ENCODE results near the gene P2RX6.

P2RX6 gene

DNA sequence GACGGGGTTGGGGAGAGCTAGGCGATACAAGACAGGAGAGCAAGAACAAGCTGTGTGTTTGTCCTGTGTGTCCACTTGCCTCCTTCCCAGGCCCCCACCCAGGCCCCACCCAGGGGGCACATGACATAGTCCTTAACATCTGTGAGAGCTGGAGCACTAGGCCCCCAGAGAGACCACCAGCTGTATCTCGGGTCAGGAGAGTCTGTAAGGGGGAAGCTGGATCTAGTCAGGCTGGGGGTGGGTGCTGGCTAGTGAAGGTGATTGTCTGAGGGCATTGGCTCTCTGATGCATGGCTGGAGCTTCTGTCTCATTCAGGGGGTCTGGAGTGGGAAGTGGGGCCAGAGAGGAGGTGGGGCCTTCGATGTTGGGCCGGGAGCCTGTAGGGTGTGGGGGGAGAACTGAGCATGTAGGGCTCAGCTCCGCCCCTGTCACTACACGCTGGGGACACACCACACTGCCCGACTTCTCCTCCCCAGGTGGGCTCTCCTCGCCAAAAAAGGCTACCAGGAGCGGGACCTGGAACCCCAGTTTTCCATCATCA is 571 bp downstream of the P2RX6 start:
- no peak for DNase-seq

DNA sequence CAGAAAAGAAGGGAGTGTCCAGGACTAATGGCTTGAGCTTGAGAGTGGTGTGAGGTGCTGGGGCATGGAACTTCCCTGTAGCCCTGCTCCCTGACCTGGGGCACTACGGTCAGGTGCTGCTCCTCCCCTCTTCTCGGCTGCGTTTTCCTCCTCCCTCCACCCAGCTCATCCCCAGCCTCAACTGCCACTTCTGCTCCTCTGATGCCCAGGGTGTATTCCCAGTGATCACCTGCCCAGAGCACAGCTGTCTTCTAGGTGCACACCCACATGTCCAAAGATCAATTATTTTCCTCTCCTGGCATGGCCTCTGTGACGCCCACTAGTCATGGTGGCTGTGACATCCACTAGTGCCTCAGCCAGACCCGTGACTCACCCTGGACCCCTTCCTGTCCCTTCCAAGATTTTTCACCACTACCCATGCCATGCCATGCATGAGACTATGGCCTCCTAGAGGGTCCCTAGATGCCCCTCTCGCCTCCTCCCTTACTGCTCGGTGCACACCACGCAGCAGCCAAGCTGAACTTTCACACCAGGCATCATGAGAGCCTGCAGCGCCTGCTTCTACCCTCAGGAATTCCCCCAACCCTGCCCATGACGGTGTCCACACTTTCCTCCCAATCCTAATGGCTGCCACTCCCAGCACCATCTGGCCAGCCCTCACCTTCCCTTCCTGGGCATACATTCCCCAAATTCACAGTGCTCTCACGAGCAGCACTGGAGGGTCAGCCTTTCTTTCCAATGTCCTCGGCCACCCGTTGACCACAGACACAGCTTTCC is 1.9 kb downstream of the P2RX6 start:
- DNase-seq, result no peak

DNA sequence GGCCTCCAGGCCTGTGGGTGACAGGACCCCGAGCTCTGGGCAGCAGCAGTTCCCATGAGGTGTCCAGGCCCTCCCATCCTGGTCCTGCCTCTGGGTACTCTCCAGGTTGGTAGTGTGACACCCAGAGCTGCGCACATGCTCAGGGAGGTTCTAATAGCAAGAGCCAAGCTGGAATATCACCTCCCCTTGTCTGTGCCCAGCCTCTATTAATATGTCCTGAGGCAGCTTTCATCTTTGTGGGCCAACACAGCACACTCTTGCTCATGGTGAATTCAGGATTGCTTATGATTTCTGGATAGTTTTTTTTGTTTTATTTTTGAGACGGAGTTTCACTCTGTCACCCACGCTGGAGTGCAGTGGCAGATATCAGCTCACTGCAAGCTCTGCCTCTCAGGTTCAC is 3.3 kb downstream of the P2RX6 start:
- DNase-seq, result no peak

DNA sequence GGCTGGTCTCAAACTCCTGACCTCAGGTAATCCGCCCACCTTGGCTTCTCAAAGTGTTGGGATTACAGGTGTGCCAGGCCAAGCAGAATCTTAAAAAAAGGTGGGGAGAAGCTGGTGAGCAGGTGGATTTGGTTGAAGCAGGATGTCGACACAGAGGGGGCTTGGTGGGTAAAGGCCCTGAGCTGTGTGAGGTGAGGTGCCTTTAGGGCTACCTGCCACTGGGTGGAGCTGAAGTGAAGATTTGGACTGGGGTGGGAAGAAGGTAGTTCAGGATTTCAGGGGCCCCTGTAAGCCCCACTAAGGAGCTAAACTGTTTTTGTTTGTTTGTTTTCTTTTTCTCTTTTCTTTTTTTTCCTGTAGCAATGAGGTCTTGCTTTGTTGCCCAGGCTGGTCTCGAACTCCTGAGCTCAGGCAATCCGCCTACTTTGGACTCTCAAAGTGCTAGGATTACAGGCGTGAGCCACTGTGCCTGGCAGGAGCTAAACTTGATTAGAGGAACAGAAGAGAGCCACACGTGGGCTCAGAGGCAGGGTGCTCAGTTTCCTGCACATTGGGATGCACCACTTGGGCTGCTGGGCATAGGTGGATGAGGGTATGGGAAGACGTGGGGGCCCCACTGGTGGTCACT is 6.0 kb downstream of the P2RX6 start:
- DNase-seq, result no peak

DNA sequence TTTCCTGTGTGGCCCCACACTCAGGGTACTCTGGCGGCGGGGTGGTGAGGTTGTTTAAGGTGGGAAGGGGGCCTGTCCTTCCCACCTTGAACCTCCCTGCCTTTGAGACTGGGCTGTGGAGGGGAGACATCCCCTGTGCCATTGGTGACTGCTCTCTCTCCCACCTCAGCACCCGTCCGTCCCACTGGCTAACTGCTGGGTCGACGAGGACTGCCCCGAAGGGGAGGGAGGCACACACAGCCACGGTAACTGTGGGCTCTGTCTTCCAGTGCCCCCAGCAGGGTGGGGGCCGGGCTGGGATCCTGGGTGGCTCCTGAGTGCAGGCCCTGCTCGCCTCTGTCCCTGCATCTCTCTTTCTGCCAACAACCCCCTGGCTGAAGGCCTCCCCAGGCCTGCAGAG is 7.5 kb downstream of the P2RX6 start:
- no peak for DNase-seq

DNA sequence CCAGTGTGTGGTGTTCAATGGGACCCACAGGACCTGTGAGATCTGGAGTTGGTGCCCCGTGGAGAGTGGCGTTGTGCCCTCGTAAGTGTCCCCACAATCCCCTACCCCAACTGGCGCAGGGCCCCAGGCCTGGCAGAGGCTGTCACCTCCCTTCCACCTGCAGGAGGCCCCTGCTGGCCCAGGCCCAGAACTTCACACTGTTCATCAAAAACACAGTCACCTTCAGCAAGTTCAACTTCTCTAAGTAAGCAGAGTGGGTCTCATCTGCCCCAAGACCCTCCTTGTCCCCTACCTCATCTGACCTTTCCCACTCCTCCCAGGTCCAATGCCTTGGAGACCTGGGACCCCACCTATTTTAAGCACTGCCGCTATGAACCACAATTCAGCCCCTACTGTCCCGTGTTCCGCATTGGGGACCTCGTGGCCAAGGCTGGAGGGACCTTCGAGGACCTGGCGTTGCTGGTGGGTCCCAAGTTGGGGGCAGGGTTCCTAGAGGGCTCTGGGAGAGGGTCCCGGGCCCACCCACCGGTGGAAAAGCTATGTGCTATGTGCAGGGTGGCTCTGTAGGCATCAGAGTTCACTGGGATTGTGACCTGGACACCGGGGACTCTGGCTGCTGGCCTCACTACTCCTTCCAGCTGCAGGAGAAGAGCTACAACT is 8.1 kb downstream of the P2RX6 start:
- DNase-seq, result no peak

DNA sequence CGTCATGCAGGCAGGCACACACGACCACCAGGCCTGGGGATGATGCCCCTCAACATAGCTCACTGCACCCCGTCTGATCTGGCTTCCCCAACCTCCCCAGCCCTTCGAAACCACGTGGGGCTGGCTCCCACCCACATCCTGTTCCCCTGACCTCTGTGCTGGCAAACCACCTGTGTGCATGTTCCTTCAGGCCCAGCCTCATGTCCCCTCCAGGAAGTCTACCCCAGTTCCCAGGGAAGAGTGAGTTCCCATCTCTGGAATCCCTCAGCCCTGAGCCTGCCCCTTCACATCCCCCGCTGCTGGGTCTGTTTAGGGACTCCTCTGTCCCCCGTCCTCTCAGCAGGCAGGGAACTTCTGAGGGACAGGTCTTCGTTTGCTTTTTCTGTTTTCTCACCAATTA is 10.3 kb downstream of the P2RX6 start:
- no peak for DNase-seq

DNA sequence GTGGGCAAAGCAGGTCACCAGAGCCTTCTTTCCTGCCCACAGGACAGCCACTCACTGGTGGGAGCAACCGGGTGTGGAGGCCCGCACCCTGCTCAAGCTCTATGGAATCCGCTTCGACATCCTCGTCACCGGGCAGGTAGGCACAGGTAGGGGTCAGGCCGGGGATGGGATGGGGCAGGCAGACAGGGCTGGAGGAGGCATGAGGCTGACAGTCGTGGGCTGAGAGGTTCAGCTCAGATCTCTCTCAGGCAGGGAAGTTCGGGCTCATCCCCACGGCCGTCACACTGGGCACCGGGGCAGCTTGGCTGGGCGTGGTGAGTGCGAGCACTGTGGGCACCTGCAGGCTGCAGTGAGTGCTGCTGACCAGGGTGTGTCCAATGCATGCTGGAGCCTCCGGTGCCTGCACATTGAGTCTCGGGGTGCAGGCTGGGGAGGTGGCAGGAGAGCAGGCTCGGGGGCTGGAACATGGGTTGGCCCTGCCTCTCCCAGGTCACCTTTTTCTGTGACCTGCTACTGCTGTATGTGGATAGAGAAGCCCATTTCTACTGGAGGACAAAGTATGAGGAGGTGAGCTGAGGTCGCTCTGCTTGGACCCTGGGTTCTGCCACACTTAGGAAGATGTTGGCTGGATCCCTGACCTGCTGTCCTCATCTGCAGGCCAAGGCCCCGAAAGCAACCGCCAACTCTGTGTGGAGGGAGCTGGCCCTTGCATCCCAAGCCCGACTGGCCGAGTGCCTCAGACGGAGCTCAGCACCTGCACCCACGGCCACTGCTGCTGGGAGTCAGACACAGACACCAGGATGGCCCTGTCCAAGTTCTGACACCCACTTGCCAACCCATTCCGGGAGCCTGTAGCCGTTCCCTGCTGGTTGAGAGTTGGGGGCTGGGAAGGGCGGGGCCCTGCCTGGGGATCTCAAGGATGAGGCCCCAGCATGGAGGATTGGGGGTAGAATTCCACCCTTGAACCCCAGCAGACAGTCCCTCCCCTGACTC is 11.1 kb downstream of the P2RX6 start:
- no peak for DNase-seq

DNA sequence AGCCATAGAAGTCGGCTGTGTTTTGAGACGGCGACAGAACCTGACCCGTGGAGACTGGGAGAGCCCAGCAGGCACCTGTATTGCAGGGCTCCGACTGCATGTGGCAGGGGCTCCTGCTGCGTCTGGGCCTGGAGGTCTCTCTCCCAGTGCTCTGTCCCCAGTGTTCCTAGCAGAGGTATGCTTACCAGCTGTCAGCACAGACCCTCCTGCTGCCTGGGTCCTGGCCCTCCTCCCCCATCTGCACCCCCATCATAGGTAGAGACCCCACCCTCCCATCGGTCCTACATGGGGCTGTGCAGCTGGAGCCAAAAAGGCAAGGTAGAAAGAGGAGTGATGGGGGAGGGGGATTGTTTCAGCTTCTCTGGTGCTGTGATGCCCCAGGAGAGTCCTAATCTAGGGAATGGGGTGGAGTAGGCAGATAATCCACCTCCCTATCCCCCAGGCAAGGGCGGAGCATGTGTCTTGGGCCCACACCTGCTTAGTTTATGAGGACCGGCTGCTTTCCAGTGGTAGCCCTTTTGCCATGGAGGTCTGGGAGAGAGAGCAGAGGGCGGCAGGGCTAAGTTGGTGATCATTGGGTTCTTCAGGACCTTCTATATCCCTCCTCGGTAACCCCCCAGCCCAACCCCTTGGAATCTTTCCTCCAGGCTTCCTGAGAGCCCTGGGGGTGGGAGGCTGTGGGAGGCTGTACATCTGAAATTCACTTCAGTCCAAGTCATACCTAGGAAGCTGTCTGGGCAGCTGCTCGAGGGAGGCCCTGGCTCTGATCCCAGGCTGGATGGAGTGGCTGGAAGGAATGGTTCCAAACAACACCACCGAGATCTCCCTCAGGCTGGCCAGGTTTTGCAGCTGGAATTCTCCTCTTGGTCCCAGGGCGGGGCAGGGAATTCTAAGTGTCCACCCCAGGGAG is 12.1 kb downstream of the P2RX6 start:
- DNase-seq, result no peak

DNA sequence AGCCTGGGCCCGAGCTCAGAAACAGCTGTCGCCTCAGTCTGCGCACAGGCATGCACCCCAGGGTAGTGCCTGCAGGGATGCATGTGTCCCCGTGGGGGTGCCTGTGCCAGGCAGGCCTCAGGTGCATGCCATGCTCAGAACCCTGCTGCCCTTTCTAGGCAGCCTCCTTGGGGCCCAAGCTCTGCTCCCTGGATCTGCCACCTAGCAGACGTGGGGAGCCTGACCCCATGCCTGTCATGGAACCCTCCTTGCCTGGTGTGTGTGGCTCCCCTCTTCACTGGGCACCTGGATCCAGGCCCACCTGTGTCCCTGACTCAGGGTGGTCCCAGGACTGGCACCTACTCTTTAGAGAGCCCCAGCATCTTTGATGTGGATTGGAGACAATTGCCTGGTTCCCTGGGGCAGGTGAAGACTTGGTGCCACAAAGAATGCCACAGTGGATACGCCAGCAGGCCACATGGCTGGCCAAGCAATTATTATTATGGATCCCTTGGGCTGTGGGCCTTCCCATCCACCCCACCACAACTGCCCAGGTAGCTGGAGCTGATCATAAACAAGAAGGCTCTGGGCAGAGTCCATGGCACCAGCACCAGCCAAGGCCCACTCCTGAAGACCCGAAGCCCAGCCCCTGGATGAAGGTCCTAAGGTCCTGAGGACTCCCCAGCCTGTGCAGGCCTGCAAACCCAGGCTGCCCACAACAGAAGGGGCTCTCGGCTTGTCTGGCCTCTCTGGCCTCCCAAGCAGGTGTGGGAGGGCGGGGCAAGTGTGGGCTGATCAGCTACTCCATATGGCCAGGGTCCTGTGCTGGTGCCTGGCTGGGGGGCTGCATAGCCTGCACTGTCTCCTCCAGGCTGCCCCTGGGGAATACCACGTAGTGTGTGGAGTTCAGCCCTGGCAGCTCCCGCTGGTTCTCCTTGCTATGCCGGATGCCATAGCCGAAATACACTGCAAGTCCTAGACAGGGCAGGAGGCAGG is 13.6 kb downstream of the P2RX6 start:
- DNase-seq, result no peak

DNA sequence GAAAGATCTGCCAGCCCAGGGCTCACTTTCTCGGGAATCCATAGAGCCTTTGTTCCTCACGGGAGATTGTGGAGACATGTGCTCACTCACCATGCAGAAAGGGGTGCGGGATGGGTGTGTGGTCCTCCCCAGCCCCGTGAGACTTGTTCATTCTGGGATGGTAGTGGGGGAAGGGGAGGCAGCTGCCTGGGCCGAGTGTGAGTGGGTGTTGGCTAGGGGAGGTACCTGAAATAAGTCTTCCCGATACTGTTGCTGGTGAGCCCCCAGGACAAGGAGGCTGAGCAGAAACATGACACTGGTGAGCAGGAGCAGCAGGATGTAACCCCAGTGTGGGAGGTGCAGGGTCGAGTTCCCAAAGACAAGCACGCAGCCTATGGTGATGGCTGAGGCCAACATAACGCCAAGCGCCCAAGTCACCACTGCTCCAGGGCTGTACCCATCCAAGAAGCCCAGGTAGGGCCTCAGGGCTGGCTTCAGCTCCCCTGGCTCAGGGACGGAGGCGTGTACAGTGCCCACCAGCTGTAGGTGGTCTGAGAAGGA is 14.6 kb downstream of the P2RX6 start:
- no peak for DNase-seq

DNA sequence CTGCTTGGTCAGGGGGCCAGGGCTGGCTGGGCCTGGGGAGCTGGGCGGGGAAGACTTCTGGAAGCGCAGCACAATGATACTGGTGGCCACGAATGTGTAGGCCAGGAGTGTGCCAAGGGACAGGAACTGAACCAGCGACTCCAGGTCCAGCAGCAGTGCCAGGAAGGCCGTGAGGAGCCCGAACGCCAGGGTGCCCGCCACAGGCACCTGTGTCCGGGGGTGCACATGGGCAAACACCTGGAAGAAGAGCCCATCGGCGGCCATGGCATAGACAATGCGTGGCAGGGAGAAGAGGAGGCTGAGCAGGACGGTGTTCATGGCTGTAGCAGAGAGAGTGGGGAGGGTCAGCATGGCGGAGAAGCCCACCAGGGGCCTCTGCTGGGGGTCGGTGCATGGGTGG is 15.1 kb downstream of the P2RX6 start:
- no peak for DNase-seq

DNA sequence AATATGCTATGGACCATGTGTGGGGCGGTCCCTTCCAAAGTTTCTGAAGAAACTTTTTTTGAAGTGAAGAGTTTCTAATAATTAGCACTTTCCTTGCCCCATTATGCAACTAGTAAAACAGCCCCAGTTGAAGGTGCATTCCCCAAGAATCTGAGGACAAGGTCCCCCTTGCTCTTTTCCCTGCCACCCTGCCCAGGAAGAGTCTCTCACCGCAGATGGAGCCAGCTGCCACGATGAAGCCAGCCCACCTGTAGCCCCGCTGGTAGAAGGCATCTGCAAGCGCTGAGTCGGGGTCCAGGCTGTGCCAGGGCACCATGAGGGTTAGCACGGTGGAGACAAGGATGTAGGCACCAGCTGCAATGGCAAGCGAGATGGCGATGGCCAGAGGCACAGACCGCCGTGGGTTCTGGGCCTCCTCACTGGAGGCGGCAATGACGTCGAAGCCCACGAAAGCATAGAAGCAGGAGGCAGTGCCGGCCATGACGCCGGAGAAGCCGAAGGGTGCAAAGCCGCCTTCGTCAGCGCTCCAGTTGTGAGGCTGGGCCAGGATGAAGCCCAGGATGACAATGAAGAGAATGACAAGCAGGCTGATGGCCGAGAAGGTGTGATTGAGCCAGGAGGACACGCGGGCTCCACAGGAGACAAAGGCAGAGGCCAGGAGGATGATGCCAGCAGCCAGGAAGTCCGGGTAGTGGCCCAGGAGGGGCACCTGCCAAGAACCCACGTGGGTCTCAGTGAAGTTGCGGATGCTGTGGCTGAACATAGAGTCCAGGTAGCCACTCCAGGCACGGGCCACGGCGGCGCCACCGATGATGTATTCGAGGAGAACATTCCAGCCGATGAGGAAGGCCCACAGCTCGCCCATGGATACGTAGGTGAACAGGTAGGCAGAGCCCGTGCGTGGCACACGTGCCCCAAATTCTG is 15.9 kb downstream of the P2RX6 start:
- DNase-seq, result no peak

DNA sequence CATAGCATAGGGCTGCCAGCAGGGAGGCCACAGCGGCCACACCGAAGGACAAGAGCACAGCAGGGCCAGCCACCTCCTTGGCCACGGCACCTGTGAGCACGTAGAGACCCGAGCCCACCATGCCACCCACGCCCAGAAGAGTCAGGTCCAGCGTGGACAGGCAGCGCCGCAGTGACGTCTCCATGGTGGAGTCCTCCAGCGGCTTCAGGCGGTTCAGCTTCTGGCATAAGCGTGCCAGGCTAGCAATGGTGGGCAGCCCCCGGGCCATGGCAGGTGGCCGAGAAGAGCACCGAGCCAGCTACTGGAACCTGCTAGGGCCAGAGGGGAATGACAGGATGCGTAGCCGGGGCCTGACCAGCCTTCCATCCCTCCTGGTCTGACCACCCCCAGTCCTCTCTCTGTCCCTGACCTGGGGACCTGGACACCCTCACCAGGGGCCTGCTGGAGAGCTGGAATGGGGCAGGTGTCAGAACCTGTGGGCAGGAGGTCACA is 16.6 kb downstream of the P2RX6 start:
- DNase-seq, result no peak

DNA sequence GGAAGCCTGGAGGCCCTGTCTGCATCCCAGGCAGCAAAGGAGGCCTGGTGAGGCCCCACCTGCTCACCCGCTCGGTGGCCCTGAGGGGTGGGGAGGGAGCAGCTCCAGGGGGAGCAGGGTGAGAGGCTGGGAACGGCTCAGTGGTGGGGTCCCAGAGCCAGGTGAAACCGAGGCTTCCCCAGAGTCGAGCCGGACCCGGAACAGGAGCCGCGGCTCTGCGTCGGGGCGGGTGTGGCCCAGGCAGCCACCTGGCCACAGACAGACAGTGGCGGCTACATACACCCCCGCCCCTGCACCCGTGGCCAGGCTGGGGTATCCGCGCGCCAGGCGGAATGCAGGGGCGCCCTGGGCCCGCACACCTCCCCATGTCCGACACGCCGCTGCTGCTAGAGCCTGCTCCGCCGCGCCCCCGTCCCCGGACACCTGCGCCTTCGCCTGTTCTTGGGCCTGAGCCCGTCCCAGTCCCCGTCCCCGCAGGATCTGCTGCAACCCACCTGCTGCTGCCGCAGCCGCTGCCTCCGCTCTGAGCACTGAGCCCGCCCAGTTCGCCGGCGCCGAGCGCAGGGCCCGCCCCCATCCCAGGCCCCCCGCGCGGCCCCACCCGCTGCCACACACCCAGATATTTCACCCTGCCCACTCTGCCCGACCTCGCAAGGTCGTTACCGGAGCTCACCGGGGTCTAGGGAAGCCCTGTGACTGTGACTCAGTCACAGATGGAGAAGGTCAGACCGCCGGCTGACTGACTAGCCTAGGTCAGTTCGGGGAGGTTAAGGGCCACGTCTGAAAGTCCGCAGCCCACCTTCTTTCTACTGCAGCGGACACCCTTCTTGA is 17.3 kb downstream of the P2RX6 start, which contains the start of gene SLC7A4:
Gene SLC7A4 (minus strand): TSS at position 525 of the 831 bp plus-strand sequence. CDS start 749 bp downstream, outside the sequence.
- no peak for DNase-seq

DNA sequence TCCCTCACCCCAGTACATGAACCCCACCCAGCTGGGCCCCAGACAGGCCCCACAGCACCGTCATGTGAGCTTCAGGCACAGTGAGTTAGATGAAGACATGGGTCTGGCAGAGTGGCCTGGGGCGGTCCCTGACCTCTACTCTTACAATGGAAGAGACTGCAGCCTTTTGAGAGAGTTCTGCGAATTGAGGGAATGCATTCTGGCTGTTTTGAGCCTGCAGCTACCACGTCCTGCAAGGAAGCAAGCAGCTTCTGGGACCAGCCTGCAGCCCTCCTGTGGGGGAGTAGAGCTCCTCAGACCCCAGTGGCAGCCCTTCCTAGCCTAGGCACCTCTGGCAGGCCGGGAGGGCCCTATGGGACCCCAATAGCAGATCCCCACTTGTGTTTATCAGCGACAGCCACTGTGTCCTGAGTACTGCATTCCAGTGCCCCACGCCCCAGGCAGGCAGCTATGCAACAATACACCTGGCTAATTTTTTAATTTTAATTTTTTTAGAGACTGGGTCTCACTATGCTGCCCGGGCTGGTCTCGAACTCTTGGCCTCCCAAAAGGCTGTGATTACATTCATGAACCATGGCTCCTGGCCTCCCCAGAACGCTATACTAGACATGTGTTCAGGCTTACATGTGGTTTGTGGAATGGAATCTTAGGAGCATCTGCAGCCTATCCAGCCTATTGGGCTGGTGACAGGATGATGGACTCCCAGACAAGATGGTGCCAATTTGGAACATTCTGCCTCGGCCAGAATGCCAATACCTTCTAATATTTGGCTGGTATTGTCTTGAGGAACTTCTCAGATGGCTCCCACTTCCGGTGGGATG is 18.1 kb downstream of the P2RX6 start:
- DNase-seq, result no peak

DNA sequence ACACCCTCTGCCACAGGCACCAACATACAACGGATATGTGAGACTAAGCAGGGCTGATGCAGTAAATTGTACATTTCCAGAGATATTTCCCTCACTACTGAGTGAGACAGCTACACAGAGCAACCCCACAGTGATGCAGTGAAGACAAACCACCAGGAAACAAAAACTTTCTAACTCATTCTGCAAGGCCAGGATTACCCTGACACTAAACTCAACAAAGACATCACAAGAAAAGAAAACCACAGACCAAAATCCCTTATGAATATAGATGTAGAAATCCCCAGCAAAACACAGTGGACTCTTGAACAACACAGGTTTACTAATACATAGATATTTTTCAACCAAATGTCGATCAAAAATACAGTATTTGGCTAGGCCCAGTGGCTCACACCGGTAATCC is 18.9 kb downstream of the P2RX6 start:
- no peak for DNase-seq
